Esophagus muscularis mucosa (tissue), 3 donors: ENCODE measurements around the gene DPF1.
A peak's percentile ranks its signal among the peaks of the same experiment; 100 is the strongest.

Experiments used
- CTCF ChIP-seq, 3 experiments: fragments of 200-600 bp in 2 of 3; fragments of 450-650 bp in 1 of 3; sonication (generic) in 2 of 3; IDR thresholded peaks; one replicate each; pipeline ENCODE4 v1.5.1; 2017 to 2019; ENCODE audit warnings: antibody characterized with exemption in 3 of 3, mild to moderate bottlenecking in 2 of 3, moderate library complexity in 1 of 3
- POLR2AphosphoS5 ChIP-seq, 2 donors: sonication (generic); formaldehyde crosslinking; IDR thresholded peaks; one replicate each; pipeline ENCODE4 v1.6.1; 2017; ENCODE audit warnings: antibody characterized with exemption in 2 of 2

GRCh38 chr19:38233740-38234251 is 9.8 kb upstream of the DPF1 start:
- TF ChIP-seq CTCF (IDR thresholded peaks at IDR 0.05) (peak; percentile 61 to 81 (median 66)), POLR2AphosphoS5 (IDR thresholded peaks at IDR 0.05) (peak in 1 of 2 donors; percentile 24)
